Measurements from ENCODE around the gene ZYG11A.
"Not testable (repeated sequence)": the region's sequence is repeated elsewhere in the genome, so short reads cannot be mapped to it uniquely, and the experiment has no call there.

Gene ZYG11A

GRCh38 chr1:52867087-52867863, 24.7 kb downstream of the ZYG11A start:
- no peaks in the 10 kb centered on the region for H3K9me2 ChIP-seq (replicated peaks; ENCODE audit: control insufficient read depth, low read length)
- H3K4me3 ChIP-seq (ENCODE audit: low read length): no peak overlapping the region
- H3K27ac ChIP-seq (ENCODE audit: low read depth, low read length): no peak overlapping the region
- H3F3A ChIP-seq (ENCODE audit: control insufficient read depth, insufficient read depth): no peaks in the 10 kb centered on the region
- TF ChIP-seq CTCF (IDR thresholded peaks at IDR 0.05; ENCODE audit: low read depth, low read length, poor library complexity, severe bottlenecking): no peak
- TF ChIP-seq EZH2phosphoT487 (IDR thresholded peaks at IDR 0.05; ENCODE audit: borderline replicate concordance, low read length): no peak
- no peaks in the 10 kb centered on the region for H3K27me3 ChIP-seq (ENCODE audit: control insufficient read depth, low read length)
- no peaks in the 10 kb centered on the region for H3K9me3 ChIP-seq (ENCODE audit: control insufficient read depth, insufficient read depth, low read length)
- no peak overlapping the region for H3K4me2 ChIP-seq (ENCODE audit: low read length)
- no peaks in the 10 kb centered on the region for H3K4me1 ChIP-seq (ENCODE audit: control insufficient read depth, low read length)
- H3K79me2 ChIP-seq (ENCODE audit: control insufficient read depth, low read length): no peaks in the 10 kb centered on the region
- no peaks in the 10 kb centered on the region for H4K20me1 ChIP-seq (ENCODE audit: control insufficient read depth, insufficient read depth, low read depth, low read length)
- H3K36me3 ChIP-seq (ENCODE audit: control insufficient read depth, low read length): no peaks in the 10 kb centered on the region

- not testable (repeated sequence) for H3K27me3 ChIP-seq (ENCODE audit: control insufficient read depth, low read length); H3K4me2 ChIP-seq (ENCODE audit: low read length); H3K36me3 ChIP-seq (ENCODE audit: control insufficient read depth, low read length); H3K27ac ChIP-seq (ENCODE audit: low read depth, low read length); H3K4me1 ChIP-seq (ENCODE audit: control insufficient read depth, low read length); H3K9me3 ChIP-seq (ENCODE audit: control insufficient read depth, insufficient read depth, low read length); H3K79me2 ChIP-seq (ENCODE audit: control insufficient read depth, low read length); H3F3A ChIP-seq (ENCODE audit: control insufficient read depth, insufficient read depth); H3K4me3 ChIP-seq (ENCODE audit: low read length); H3K9me2 ChIP-seq (replicated peaks; ENCODE audit: control insufficient read depth, low read length); H4K20me1 ChIP-seq (ENCODE audit: control insufficient read depth, insufficient read depth, low read depth, low read length)
These were observed 27.2 kb downstream of the ZYG11A start for GRCh38 chr1:52869727-52870126.

- no peak overlapping the region for H3K27ac ChIP-seq (ENCODE audit: low read depth, low read length)
- no peaks in the 10 kb centered on the region for H3K79me2 ChIP-seq (ENCODE audit: control insufficient read depth, low read length)
- TF ChIP-seq CTCF (IDR thresholded peaks at IDR 0.05; ENCODE audit: low read depth, low read length, poor library complexity, severe bottlenecking) (no peak), EZH2phosphoT487 (IDR thresholded peaks at IDR 0.05; ENCODE audit: borderline replicate concordance, low read length) (no peak)
- no peak overlapping the region for H3K4me3 ChIP-seq (ENCODE audit: low read length)
- no peaks in the 10 kb centered on the region for H4K20me1 ChIP-seq (ENCODE audit: control insufficient read depth, insufficient read depth, low read depth, low read length)
- no peak overlapping the region for H3K4me2 ChIP-seq (ENCODE audit: low read length)
- no peaks in the 10 kb centered on the region for H3K9me2 ChIP-seq (replicated peaks; ENCODE audit: control insufficient read depth, low read length)
- no peaks in the 10 kb centered on the region for H3K36me3 ChIP-seq (ENCODE audit: control insufficient read depth, low read length)
- H3K9me3 ChIP-seq (ENCODE audit: control insufficient read depth, insufficient read depth, low read length): no peaks in the 10 kb centered on the region
- no peaks in the 10 kb centered on the region for H3K4me1 ChIP-seq (ENCODE audit: control insufficient read depth, low read length)
- H3F3A ChIP-seq (ENCODE audit: control insufficient read depth, insufficient read depth): no peaks in the 10 kb centered on the region
- H3K27me3 ChIP-seq (ENCODE audit: control insufficient read depth, low read length): no peaks in the 10 kb centered on the region
These were observed 34.3 kb downstream of the ZYG11A start for GRCh38 chr1:52876843-52877242.

GRCh38 chr1:52877554-52877953, 35.0 kb downstream of the ZYG11A start:
- Histone ChIP-seq H3K27me3 (ENCODE audit: control insufficient read depth, low read length) (no peaks in the 10 kb centered on the region), H3K9me3 (ENCODE audit: control insufficient read depth, insufficient read depth, low read length) (no peaks in the 10 kb centered on the region), H3K9me2 (replicated peaks; ENCODE audit: control insufficient read depth, low read length) (no peaks in the 10 kb centered on the region), H4K20me1 (ENCODE audit: control insufficient read depth, insufficient read depth, low read depth, low read length) (no peaks in the 10 kb centered on the region), H3K4me2 (ENCODE audit: low read length) (no peak overlapping the region), H3K36me3 (ENCODE audit: control insufficient read depth, low read length) (no peaks in the 10 kb centered on the region), H3F3A (ENCODE audit: control insufficient read depth, insufficient read depth) (no peaks in the 10 kb centered on the region), H3K27ac (ENCODE audit: low read depth, low read length) (no peak overlapping the region), H3K4me1 (ENCODE audit: control insufficient read depth, low read length) (no peaks in the 10 kb centered on the region), H3K4me3 (ENCODE audit: low read length) (no peak overlapping the region), H3K79me2 (ENCODE audit: control insufficient read depth, low read length) (no peaks in the 10 kb centered on the region)
- TF ChIP-seq CTCF (IDR thresholded peaks at IDR 0.05; ENCODE audit: low read depth, low read length, poor library complexity, severe bottlenecking): no peak
- TF ChIP-seq EZH2phosphoT487 (IDR thresholded peaks at IDR 0.05; ENCODE audit: borderline replicate concordance, low read length): no peak
